Measurements from ENCODE around the gene PACSIN2. TPM values are rescaled to one million over a fixed set of nuclear protein-coding genes. Genes with fewer than 3 reads are reported as not detected.
A peak's percentile ranks its signal among the peaks of the same experiment; 100 is the strongest.

Gene PACSIN2
- total RNA-seq, 1 experiment from 2014 or later, result 103 TPM

DNA sequence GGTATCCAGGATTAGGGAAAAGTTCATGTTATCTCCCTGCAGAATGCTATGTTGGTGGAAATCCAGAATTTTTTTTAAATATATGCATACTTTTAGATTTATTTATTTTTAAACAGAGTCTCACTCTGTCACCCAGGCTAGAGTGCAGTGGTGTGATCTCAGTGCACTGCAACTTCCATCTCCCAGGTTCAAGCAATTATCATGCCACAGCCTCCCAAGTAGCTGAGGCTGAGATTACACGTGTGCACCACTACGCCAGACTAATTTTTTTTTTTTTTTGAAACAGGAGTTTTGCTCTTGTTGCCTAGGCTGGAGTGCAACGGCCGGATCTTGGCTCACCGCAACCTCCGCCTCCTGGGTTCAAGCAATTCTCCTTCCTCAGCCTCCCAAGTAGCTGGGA, 2.6 kb downstream of the PACSIN2 start:
- no peak for TF ChIP-seq EZH2 (IDR thresholded peaks at IDR 0.05; ENCODE audit: low read depth)
- TF ChIP-seq, protein P1, sequence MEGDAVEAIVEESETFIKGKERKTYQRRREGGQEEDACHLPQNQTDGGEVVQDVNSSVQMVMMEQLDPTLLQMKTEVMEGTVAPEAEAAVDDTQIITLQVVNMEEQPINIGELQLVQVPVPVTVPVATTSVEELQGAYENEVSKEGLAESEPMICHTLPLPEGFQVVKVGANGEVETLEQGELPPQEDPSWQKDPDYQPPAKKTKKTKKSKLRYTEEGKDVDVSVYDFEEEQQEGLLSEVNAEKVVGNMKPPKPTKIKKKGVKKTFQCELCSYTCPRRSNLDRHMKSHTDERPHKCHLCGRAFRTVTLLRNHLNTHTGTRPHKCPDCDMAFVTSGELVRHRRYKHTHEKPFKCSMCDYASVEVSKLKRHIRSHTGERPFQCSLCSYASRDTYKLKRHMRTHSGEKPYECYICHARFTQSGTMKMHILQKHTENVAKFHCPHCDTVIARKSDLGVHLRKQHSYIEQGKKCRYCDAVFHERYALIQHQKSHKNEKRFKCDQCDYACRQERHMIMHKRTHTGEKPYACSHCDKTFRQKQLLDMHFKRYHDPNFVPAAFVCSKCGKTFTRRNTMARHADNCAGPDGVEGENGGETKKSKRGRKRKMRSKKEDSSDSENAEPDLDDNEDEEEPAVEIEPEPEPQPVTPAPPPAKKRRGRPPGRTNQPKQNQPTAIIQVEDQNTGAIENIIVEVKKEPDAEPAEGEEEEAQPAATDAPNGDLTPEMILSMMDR (conservative IDR thresholded peaks at IDR 0.05), result no peak
- no TSS peak for BruUV-seq (replicated peaks)
- peaks cover 29% of the 10 kb centered on the region for H4K20me1 ChIP-seq (ENCODE audit: insufficient read depth)
- H3K27me3 ChIP-seq (ENCODE audit: insufficient read depth, low read depth), result no peaks in the 10 kb centered on the region
- H3K4me3 ChIP-seq, result no peak overlapping the region
- CTCF ChIA-PET, result no interaction called here
- peaks cover 68% of the 10 kb centered on the region for H3K4me1 ChIP-seq (replicated peaks; ENCODE audit: insufficient read depth)
- no peaks in the 10 kb centered on the region for H3K9me2 ChIP-seq (ENCODE audit: insufficient read depth)
- H3K9me3 ChIP-seq (ENCODE audit: insufficient read depth, low read depth), result no peaks in the 10 kb centered on the region
- peaks cover 34% of the 10 kb centered on the region; the same call in 1 of the 2 replicates for H3F3A ChIP-seq (ENCODE audit: insufficient read depth, low read depth)
- 0 out of 2 replicates have a peak, but pooled peaks cover 4% of the 10 kb centered on the region for H3K36me3 ChIP-seq (ENCODE audit: low read depth)
- H3K27ac ChIP-seq, result no peak overlapping the region
- no peak overlapping the region for H2AFZ ChIP-seq
- peaks cover 73% of the 10 kb centered on the region for H3K79me2 ChIP-seq (ENCODE audit: low read depth)
- no peak for DNase-seq
- POLR2A ChIA-PET (ENCODE audit: unreplicated experiment), result no interaction called here
- intact Hi-C loops (cut with micrococcal nuclease; ENCODE audit: unreplicated experiment), result loop anchor here (5.0 kb wide), 4 partner anchors 35 to 150 kb away; no protein-coding TSS in a partner anchor
- H3K4me2 ChIP-seq, result peak overlapping the region; percentile 99; the same call in 1 of the 2 replicates

DNA sequence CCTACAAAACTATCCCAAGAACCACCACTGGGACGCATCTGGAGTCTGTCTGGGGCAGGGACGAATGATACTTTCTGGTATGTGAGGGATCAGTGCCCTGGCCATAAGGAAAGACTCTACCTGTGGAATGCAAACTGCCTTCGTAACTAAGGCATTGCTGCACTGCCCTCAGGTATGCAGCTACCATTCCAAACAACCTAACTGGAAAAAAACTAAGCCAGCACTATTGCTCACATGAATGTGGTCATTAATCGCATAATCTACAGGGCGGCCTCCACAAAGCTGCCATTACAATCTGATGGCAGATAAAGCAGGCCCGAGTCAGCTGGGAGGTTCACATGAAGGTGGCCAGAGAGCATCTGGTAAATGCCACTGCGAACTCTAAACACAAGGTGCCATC, 3.9 kb downstream of the PACSIN2 start:
- H3K4me2 ChIP-seq, result peak overlapping the region; percentile 50
- H3K36me3 ChIP-seq (ENCODE audit: low read depth), result 0 out of 2 replicates have a peak, but pooled peaks cover 4% of the 10 kb centered on the region
- peaks cover 86% of the 10 kb centered on the region for H3K79me2 ChIP-seq (ENCODE audit: low read depth)
- peaks cover 34% of the 10 kb centered on the region; the same call in 1 of the 2 replicates for H3F3A ChIP-seq (ENCODE audit: insufficient read depth, low read depth)
- no peak overlapping the region for H3K4me3 ChIP-seq
- no peak for TF ChIP-seq EZH2 (IDR thresholded peaks at IDR 0.05; ENCODE audit: low read depth)
- no peaks in the 10 kb centered on the region for H3K9me3 ChIP-seq (ENCODE audit: insufficient read depth, low read depth)
- no peak overlapping the region for H2AFZ ChIP-seq
- peaks cover 29% of the 10 kb centered on the region for H4K20me1 ChIP-seq (ENCODE audit: insufficient read depth)
- H3K27me3 ChIP-seq (ENCODE audit: insufficient read depth, low read depth), result no peaks in the 10 kb centered on the region
- peak overlapping the region; percentile 53 for H3K27ac ChIP-seq
- BruUV-seq (replicated peaks), result no TSS peak
- ChIA-PET POLR2A (ENCODE audit: unreplicated experiment) (interaction anchor here (0.6 to 0.9 kb wide), 5 partner anchors 16 to 143 kb away, joined by 3 to 12 read pairs (median 9); no protein-coding TSS in a partner anchor), CTCF (interaction anchor here (1.1 kb wide), 1 partner anchor 21 kb away, joined by 3 read pairs; no protein-coding TSS in a partner anchor)
- peak; percentile 76 to 95 for DNase-seq
- no peaks in the 10 kb centered on the region for H3K9me2 ChIP-seq (ENCODE audit: insufficient read depth)
- H3K4me1 ChIP-seq (replicated peaks; ENCODE audit: insufficient read depth), result peaks cover 70% of the 10 kb centered on the region
- intact Hi-C loops (cut with micrococcal nuclease; ENCODE audit: unreplicated experiment), result loop anchor here (1.0 to 5.0 kb wide), 6 partner anchors 21 to 149 kb away; partner anchors contain the start of gene TTLL1

DNA sequence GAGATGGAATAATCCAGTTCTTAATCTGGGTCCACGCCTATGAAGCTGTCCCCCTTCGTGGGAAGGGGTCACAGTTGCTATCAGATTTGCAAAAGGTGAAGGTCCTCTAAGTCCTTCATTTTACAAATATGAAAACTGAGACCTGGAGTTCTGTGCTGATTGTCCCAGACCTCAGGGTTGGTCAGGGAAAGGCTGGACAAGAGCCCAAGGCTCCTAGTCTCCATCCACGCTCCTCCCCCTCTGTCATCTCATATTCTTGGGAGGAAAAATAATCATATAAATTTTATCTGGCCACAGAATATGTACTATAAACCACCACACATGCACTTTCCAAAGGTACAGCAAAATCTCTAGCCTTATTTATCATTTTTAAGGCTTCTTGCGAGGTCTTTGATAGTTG, 5.5 kb downstream of the PACSIN2 start:
- Histone ChIP-seq H3K9me3 (ENCODE audit: insufficient read depth, low read depth) (no peaks in the 10 kb centered on the region), H3K4me2 (peak overlapping the region; percentile 32; the same call in 1 of the 2 replicates), H3K9me2 (ENCODE audit: insufficient read depth) (no peaks in the 10 kb centered on the region), H4K20me1 (ENCODE audit: insufficient read depth) (peaks cover 29% of the 10 kb centered on the region), H2AFZ (no peak overlapping the region), H3K4me1 (replicated peaks; ENCODE audit: insufficient read depth) (peaks cover 79% of the 10 kb centered on the region), H3K4me3 (no peak overlapping the region), H3K27me3 (ENCODE audit: insufficient read depth, low read depth) (no peaks in the 10 kb centered on the region), H3K79me2 (ENCODE audit: low read depth) (peaks cover 100% of the 10 kb centered on the region), H3K27ac (peak overlapping the region; percentile 31), H3F3A (ENCODE audit: insufficient read depth, low read depth) (peaks cover 37% of the 10 kb centered on the region; the same call in 1 of the 2 replicates), H3K36me3 (ENCODE audit: low read depth) (0 out of 2 replicates have a peak, but pooled peaks cover 4% of the 10 kb centered on the region)
- intact Hi-C loops (cut with micrococcal nuclease; ENCODE audit: unreplicated experiment), result no loop called here
- TF ChIP-seq, protein P1 (conservative IDR thresholded peaks at IDR 0.05), result no peak
- TF ChIP-seq EZH2 (IDR thresholded peaks at IDR 0.05; ENCODE audit: low read depth), result no peak
- ChIA-PET CTCF (no interaction called here), POLR2A (ENCODE audit: unreplicated experiment) (interaction anchor here (0.7 kb wide), 1 partner anchor 360 kb away, joined by 16 read pairs; the partner anchor contains the start of gene CYB5R3)
- no TSS peak for BruUV-seq (replicated peaks)
- no peak for DNase-seq
